HL-60/S4 treated with retinoic acid at 250 ng/mL for 4 days and 3 days (cell line): Measurements from ENCODE around the gene UBA5.

ENCODE experiments used
- in situ Hi-C: fragments of 300-500 bp; cut with MboI; formaldehyde crosslinking; loops from 2 replicates; pipeline ENCODE4 v1.7.0; 2022; ENCODE audit warnings: low sequenced_read_pairs

UBA5 gene

GRCh38 chr3:132652640-132653270, 7.4 kb upstream of the UBA5 start:
- in situ Hi-C loops, result no loop called here

- in situ Hi-C loops, result no loop called here
Measured at GRCh38 chr3:132654190-132654589, 5.9 kb upstream of the UBA5 start.

DNA sequence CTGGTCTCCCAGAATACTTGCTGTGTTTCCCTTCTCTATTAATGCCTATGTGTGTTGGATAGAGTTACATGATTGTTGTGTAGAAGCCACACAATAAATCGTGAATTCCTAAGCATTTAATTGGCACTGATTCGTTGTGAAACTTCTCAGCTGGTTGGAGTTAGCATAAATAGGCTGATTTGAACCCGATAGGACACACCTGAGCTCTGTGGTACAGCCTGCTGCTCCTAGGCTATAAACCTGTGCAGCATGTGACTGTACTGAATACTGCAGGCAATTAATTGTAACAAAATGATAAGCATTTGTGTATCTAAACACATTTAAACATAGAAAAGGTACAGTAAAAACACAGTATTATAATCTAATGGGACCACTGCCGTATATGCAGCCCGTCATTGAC, 5.4 kb upstream of the UBA5 start:
- in situ Hi-C loops, result no loop called here

- in situ Hi-C loops, result no loop called here
Measured at GRCh38 chr3:132655471-132655870, 4.7 kb upstream of the UBA5 start.

- in situ Hi-C loops, result no loop called here
Measured at GRCh38 chr3:132657869-132658747, 2.0 kb upstream of the UBA5 start.

- in situ Hi-C loops, result no loop called here
Measured at GRCh38 chr3:132659000-132659364, 1.1 kb upstream of the UBA5 start.

GRCh38 chr3:132659365-132660051, 621 bp upstream of the UBA5 start, which contains the start of gene ACAD11:
ACAD11 (minus strand) TSS chr3:132659809; CDS start chr3:132659751, 58 bp downstream.
- in situ Hi-C loops, result no loop called here

DNA sequence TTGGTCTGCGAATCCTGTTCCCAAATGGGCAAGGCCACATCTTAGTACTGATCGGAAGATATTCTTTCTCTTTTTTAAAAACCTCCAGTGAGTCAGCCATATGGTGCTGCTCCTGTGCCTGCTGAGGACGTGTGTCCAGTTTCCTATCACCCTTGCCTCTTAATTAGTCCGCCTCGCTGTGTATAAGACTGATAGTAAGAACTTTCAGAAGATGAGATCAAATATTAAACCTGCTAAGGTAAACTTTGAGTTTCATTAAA, 612 bp downstream of the UBA5 start:
- in situ Hi-C loops, result no loop called here

- in situ Hi-C loops, result no loop called here
Measured at GRCh38 chr3:132661101-132661500, 972 bp downstream of the UBA5 start.

DNA sequence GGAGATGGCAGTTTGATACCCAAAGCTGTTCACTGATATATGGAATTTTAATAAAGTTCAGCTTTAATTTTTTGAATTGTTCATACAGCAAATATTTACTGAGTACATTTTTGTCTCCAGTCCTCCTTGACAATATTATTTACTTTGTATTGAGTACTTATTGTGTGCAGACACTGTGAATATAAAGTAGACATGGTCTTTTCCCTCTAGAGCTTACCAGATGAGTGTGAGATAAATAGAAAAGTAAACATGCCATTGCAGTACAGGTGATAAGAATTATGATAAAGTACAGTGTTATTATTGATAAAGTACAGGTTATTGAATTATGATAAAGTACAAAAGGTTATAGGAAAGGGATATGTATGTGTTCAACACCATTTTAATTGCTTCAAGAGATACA, 2.1 kb downstream of the UBA5 start:
- in situ Hi-C loops, result no loop called here

DNA sequence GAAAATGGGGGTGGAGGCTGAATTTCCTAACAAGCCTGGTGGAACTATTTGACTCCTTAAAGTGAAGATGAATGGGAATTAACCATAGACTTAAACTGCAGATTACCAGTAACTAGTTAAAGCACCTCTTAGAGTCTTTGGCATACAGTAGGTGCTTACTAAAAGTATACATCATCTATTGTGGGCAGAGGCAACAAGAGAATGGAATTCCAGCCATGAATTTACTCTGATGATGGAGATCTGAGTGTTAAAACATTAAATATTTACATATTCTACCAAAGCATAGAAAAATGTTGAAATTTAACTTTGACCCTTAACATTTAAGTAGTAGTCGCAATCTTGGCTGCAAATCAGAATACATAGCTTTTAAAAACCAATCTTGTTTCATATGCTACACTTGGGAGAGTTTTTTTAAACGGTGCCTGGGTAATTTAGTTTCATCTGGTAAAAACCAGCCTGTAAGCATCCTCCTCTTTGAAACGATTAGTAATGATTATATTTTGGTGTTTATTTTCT, 5.2 kb downstream of the UBA5 start:
- in situ Hi-C loops, result no loop called here

GRCh38 chr3:132669256-132669777, 9.2 kb downstream of the UBA5 start:
- in situ Hi-C loops, result no loop called here

GRCh38 chr3:132675408-132675807, 15.3 kb downstream of the UBA5 start:
- in situ Hi-C loops, result no loop called here

GRCh38 chr3:132679911-132680310, 19.8 kb downstream of the UBA5 start:
- in situ Hi-C loops, result no loop called here

GRCh38 chr3:132681421-132681820, 21.3 kb downstream of the UBA5 start:
- in situ Hi-C loops, result no loop called here

DNA sequence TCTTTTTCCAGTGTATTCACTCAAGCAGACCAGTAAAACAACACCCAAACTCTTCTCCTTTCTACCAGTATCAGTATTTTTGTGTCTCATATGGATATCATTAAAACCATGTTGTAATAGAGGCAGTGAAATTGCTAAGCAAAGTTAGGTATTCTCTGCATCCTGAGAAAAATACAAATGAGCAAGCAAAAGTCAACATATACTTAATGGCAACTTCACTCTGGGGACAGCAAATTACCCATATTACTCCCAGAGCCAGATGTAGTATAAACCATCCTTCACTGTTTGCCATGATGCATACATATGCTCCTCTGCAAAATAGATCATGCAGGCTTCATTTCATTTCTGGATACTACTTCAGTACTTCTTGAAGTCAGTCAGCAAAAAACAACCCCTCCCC, 22.1 kb downstream of the UBA5 start:
- in situ Hi-C loops, result no loop called here

- in situ Hi-C loops, result no loop called here
Measured at GRCh38 chr3:132690040-132690439, 29.9 kb downstream of the UBA5 start.

GRCh38 chr3:132694991-132695390, 34.9 kb downstream of the UBA5 start:
- in situ Hi-C loops, result no loop called here

- in situ Hi-C loops, result no loop called here
Measured at GRCh38 chr3:132695422-132695821, 35.3 kb downstream of the UBA5 start.

DNA sequence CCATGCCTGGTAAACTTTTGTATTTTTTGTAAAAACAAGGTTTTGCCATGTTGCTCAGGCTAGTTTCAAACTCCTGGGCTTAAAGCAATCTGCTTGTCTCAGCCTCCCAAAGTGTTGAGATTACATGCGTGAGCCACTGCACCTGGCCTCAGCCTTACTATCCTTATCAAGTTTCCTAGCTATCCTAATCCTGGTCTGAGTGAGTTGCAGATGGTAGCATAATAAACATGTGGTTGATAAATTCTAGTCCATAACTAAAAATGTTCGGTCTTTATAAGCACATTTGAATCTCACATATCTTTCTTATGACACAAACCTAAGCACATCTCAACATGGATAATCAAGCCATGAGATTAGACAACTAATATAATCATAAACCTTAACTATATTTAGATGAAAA, 43.6 kb downstream of the UBA5 start:
- in situ Hi-C loops, result no loop called here

DNA sequence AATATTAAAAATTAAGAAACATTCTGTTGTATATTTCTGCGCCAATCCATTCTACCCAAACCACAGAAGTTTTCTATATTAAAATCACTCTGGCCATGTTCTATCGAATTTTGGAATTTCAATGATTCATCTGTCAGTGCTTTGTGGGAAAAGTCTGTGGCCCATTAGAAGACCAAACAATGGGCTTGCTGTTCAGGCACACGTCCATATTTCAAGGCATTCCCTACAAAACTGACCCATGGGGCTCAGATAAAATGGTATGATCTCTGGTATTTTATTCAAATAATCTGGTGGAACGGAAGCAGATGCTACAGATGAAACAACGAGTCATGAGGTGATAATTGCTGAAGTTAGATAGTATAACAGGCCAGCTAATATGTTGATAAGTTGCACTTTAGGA, 49.6 kb downstream of the UBA5 start:
- in situ Hi-C loops, result no loop called here

GRCh38 chr3:132710311-132710710, 50.2 kb downstream of the UBA5 start:
- in situ Hi-C loops, result no loop called here
